ENCODE results near the gene MAP2. TPM values are rescaled to one million over a fixed set of nuclear protein-coding genes. Genes with fewer than 3 reads are reported as not detected.

The MAP2 gene
- total RNA-seq, 4 donors from 2014 or later = 5.1 to 16.6 (median 7.7) TPM

DNA sequence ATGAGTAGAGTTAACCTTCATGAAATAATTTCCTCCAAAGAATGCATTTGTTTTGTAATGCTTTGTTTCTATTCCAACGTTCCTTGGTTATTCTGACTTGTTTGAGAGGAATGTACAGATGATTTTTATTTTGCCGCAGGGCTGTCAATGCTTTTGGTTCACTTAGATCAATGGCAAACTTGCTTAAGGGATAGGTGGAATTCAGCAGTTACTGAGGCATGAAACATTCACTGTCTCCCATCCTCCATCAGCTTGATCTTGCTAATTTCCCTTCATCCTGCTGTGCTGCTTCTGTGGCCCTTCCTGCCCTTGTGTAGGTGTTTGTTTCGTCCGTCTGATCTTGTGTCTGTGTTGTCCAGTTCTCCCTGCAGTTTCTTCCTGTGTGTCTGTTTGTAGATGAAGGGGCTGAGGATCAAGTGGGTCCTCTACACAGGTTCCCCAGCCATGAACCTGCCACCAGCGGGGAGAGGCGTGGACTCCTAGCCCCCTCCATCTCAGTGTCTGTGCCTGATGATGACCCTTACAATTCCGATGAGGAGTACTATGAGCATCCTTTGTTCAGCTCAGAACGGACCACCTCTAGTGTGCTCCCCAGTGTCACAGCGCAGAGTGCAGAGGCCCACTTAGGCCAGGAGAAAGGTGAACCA, 263.6 kb downstream of the MAP2 start:
- TF ChIP-seq, protein P1, sequence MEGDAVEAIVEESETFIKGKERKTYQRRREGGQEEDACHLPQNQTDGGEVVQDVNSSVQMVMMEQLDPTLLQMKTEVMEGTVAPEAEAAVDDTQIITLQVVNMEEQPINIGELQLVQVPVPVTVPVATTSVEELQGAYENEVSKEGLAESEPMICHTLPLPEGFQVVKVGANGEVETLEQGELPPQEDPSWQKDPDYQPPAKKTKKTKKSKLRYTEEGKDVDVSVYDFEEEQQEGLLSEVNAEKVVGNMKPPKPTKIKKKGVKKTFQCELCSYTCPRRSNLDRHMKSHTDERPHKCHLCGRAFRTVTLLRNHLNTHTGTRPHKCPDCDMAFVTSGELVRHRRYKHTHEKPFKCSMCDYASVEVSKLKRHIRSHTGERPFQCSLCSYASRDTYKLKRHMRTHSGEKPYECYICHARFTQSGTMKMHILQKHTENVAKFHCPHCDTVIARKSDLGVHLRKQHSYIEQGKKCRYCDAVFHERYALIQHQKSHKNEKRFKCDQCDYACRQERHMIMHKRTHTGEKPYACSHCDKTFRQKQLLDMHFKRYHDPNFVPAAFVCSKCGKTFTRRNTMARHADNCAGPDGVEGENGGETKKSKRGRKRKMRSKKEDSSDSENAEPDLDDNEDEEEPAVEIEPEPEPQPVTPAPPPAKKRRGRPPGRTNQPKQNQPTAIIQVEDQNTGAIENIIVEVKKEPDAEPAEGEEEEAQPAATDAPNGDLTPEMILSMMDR (IDR thresholded peaks at IDR 0.05; ENCODE audit: low read depth) = no peak

- TF ChIP-seq, protein P1 (IDR thresholded peaks at IDR 0.05; ENCODE audit: low read depth) = no peak
Observed at GRCh38 chr2:209688385-209688784, 264.5 kb downstream of the MAP2 start.

DNA sequence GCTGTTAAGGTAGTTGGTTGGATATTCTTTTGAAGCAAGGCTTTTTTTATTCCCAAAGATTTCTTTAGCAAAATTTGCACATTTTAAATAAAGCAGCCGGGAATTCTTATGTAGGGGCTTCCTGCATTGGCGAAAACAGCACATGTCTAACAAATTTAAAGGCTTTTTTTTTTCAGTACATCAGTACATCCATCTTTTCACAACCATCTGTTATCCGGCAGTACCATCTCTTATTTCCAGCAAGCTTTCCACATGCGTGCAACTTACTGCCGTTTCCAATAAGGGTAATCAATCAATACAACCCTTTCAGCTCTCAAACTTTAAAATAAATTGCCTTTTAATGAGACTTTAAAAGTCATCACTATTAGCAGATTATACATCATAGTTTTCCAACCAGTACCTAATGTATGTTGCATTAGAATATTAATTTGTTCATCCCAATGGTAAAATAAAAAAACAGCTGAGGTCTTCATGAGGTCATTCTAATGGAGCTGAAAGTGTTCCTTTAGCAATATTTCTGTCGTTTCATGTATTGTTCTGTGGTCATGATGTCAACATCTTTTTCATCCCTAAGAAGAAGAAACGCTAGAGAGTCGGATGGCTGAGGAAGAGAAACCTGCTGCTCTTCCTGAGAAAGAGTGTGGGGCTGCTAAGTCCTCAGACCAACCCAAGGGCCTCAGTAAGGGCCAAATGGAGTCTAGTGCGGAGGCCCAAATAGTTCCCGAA, 266.3 kb downstream of the MAP2 start:
- TF ChIP-seq, protein P1 (IDR thresholded peaks at IDR 0.05; ENCODE audit: low read depth) = no peak

DNA sequence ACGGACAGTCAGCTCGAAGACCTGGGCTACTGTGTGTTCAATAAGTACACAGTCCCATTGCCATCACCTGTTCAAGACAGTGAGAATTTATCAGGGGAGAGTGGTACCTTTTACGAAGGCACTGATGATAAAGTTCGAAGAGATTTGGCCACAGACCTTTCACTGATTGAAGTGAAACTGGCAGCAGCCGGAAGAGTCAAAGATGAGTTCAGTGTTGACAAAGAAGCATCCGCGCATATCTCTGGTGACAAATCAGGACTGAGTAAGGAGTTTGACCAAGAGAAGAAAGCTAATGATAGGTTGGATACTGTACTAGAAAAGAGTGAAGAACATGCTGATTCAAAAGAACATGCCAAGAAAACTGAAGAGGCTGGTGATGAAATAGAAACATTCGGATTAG, 270.9 kb downstream of the MAP2 start:
- TF ChIP-seq, protein P1 (IDR thresholded peaks at IDR 0.05; ENCODE audit: low read depth) = no peak

DNA sequence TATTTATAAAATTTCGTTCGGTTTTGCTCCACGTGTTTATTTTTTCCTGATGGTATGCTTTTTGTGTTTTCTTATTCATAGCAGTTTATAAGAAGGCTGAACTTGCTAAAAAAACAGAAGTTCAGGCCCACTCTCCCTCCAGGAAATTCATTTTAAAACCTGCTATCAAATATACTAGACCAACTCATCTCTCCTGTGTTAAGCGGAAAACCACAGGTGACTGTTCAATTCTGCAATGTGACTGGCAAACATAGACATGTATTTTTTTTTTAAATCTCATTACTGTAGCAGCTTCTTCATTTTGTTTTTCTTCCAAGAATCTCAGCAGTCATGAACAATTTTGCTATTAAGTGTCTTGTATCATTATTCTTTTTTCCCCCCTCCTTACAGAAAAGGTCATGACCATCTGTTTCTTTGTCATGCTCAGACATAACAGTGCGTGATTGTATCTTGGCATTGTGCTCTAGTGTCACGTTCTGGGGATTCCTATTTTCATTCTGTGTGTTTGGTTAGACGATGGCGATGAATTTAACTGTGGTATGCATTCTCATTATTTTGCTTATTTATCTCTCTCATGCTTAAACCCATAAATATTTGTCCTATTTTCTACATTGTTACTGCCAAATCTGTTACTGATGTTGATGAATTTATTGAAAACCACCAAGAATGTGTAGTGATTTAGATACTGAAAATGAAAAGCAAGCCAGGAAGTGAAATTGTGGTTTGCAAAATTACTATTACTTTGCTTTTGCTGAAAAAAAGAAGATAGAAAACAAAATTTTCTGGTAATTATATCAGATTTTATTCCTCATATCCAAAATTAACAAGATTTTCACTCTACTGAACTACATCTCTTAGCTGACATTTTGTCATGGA, 273.2 kb downstream of the MAP2 start:
- TF ChIP-seq, protein P1 (IDR thresholded peaks at IDR 0.05; ENCODE audit: low read depth) = no peak

DNA sequence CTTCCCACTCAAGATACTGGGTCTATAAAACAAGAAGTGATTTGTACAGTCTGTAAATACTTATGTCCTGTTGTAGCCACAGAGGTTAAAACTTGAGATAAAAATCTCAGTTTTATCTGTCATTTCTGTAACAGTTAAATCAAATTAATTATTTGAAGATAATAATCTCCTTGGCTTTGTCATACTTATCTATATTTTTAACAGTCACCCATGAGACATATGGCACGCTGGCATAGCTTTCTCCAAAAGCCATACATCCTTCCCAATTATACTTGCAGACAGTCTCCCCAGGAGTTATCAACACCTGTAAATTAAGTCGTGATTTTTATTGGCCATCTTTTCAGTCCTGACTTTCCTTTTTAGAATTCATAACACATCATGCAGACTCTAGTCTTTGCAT, 278.9 kb downstream of the MAP2 start:
- TF ChIP-seq, protein P1 (IDR thresholded peaks at IDR 0.05; ENCODE audit: low read depth) = no peak

- TF ChIP-seq, protein P1 (IDR thresholded peaks at IDR 0.05; ENCODE audit: low read depth) = no peak
Observed at GRCh38 chr2:209713219-209713618, 289.4 kb downstream of the MAP2 start.

Measured in subcutaneous adipose tissue (tissue), 4 donors.